Trophoblast cell (in vitro differentiated cells and primary cell): ENCODE data around the gene KIF13A. TPM values are rescaled to one million over a fixed set of nuclear protein-coding genes. Genes with fewer than 3 reads are reported as not detected.

Experiments
- DNase-seq, 2 donors: peaks; one replicate each; pipeline ENCODE4 v3.0.0-alpha.2; 2016
- H2AFZ ChIP-seq: 2 replicates; pipeline ENCODE4 v1.6.1; 2013; ENCODE audit warnings: low read length, moderate library complexity, mild to moderate bottlenecking; ENCODE audit not compliant: insufficient read depth, poor library complexity
- H2AK5ac ChIP-seq: 2 replicates; pipeline ENCODE4 v1.6.1; 2013; ENCODE audit warnings: mild to moderate bottlenecking, low read length
- H2BK120ac ChIP-seq: 2 replicates; pipeline ENCODE4 v1.6.1; 2013; ENCODE audit warnings: low read length, mild to moderate bottlenecking, moderate library complexity; ENCODE audit not compliant: insufficient read depth, poor library complexity
- H2BK12ac ChIP-seq: 2 replicates; pipeline ENCODE4 v1.6.1; 2013; ENCODE audit warnings: mild to moderate bottlenecking, low read length, moderate library complexity
- H2BK5ac ChIP-seq: 2 replicates; pipeline ENCODE4 v1.6.1; 2013; ENCODE audit warnings: low read length, low read depth, moderate library complexity, mild to moderate bottlenecking; ENCODE audit not compliant: poor library complexity
- H3K14ac ChIP-seq: 2 replicates; pipeline ENCODE4 v1.6.1; 2013; ENCODE audit warnings: mild to moderate bottlenecking, low read length
- H3K18ac ChIP-seq: 2 replicates; pipeline ENCODE4 v1.6.1; 2013; ENCODE audit warnings: mild to moderate bottlenecking, low read length
- H3K23ac ChIP-seq: 2 replicates; pipeline ENCODE4 v1.6.1; 2013; ENCODE audit warnings: low read length
- H3K27ac ChIP-seq: 2 replicates; pipeline ENCODE4 v1.5.1; 2013; ENCODE audit warnings: low read depth, mild to moderate bottlenecking, inconsistent platforms, low read length, moderate library complexity
- H3K27me3 ChIP-seq: 2 replicates; pipeline ENCODE4 v1.6.1; 2013; ENCODE audit warnings: inconsistent platforms, mild to moderate bottlenecking, low read length, moderate library complexity; ENCODE audit not compliant: insufficient read depth
- H3K36me3 ChIP-seq, 2 experiments: 1 replicate in 1 of 2; 2 replicates in 1 of 2; pipeline ENCODE4 v1.6.1; 2013; ENCODE audit warnings: low read length in 2 of 2, mild to moderate bottlenecking in 2 of 2, moderate library complexity in 1 of 2; ENCODE audit not compliant: insufficient read depth in 2 of 2, control insufficient read depth in 1 of 2
- H3K4ac ChIP-seq: 2 replicates; pipeline ENCODE4 v1.6.1; 2013; ENCODE audit warnings: low read depth, mild to moderate bottlenecking, low read length, moderate library complexity
- H3K4me1 ChIP-seq, 2 experiments: 1 replicate in 1 of 2; 2 replicates in 1 of 2; pipeline ENCODE4 v1.6.1; 2013; ENCODE audit warnings: low read length in 2 of 2, mild to moderate bottlenecking in 2 of 2, moderate library complexity in 1 of 2; ENCODE audit not compliant: insufficient read depth in 2 of 2, control insufficient read depth in 1 of 2
- H3K4me2 ChIP-seq: 2 replicates; pipeline ENCODE4 v1.6.1; 2013; ENCODE audit warnings: inconsistent platforms, mild to moderate bottlenecking, low read length, moderate library complexity
- H3K4me3 ChIP-seq: 2 replicates; pipeline ENCODE4 v1.5.1; 2013; ENCODE audit warnings: mild to moderate bottlenecking, low read depth, low read length, inconsistent platforms
- H3K79me1 ChIP-seq: one replicate; pipeline ENCODE4 v1.6.1; 2013; ENCODE audit warnings: low read length
- H3K79me2 ChIP-seq: 2 replicates; pipeline ENCODE4 v1.6.1; 2013; ENCODE audit warnings: low read length, mild to moderate bottlenecking; ENCODE audit not compliant: control insufficient read depth, insufficient read depth, poor library complexity
- H3K9ac ChIP-seq: 2 replicates; pipeline ENCODE4 v1.6.1; 2013; ENCODE audit warnings: mild to moderate bottlenecking, low read length
- H3K9me3 ChIP-seq: 2 replicates; pipeline ENCODE4 v1.6.1; 2013; ENCODE audit warnings: low read depth, mild to moderate bottlenecking, control low read depth, inconsistent platforms, low read length; ENCODE audit not compliant: insufficient read depth
- H4K12ac ChIP-seq: 2 replicates; pipeline ENCODE4 v1.6.1; 2013; ENCODE audit warnings: low read depth, mild to moderate bottlenecking, low read length, moderate library complexity
- H4K8ac ChIP-seq: 2 replicates; pipeline ENCODE4 v1.6.1; 2013; ENCODE audit warnings: low read depth, mild to moderate bottlenecking, low read length, moderate library complexity
- H4K91ac ChIP-seq: one replicate; pipeline ENCODE4 v1.6.1; 2013; ENCODE audit warnings: low read depth, mild to moderate bottlenecking, low read length, moderate library complexity
- WGBS: extraction: QIAGEN DNeasy Blood & Tissue Kit; methylation state at CpG from one replicate; pipeline ENCODE4 v1.1.7; 2013; ENCODE audit warnings: missing lambda C conversion rate; ENCODE audit not compliant: insufficient read length, insufficient coverage; ENCODE audit errors: extremely low coverage; 5-methylcytosine and 5-hydroxymethylcytosine counted together
- polyA plus RNA-seq: library from polyadenylated mRNA; stranded (reverse); fragments of 200-250 nt; gene quantifications from 2 replicates; pipeline ENCODE4 v1.2.3, GENCODE V29; 2013

Gene KIF13A
- polyA plus RNA-seq = 53.4 and 54.2 TPM in 2 replicates

DNA sequence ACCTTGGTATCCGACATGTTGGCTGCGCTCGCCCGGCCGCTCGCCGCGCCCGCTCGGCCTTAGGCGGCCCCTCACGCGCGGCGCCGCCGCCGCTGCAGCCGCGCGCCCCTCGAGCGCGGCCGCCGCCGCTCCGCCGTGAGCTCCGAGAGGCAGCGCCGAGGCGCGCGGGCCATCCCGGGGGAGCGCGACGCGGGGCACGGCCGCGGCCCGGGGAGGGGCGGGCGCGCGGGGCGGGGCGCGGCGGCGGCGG lies at the start of gene KIF13A:
Gene KIF13A (minus strand): TSS at position 189 of the 250 bp plus-strand sequence. CDS start 172 bp downstream, at position 17.
- Histone ChIP-seq H2BK12ac (peak within 1 kb of the TSS; percentile 47), H4K12ac (peak within 1 kb of the TSS; percentile 97), H2AFZ (peak within 1 kb of the TSS; percentile 96), H2AK5ac (peak within 1 kb of the TSS; percentile 72), H3K27me3 (no peaks in the 10 kb centered on the region), H2BK120ac (peak within 1 kb of the TSS; percentile 96), H3K4me2 (peak within 1 kb of the TSS; percentile 75), H3K4me1 (peaks cover 4 to 5% of the 10 kb centered on the region in 2 experiments), H3K23ac (no peak within 1 kb of the TSS), H3K4me3 (peak within 1 kb of the TSS; percentile 82), H4K8ac (peak within 1 kb of the TSS; percentile 97), H3K79me2 (peaks cover 10% of the 10 kb centered on the region), H3K9me3 (no peaks in the 10 kb centered on the region), H3K4ac (peak within 1 kb of the TSS; percentile 98), H3K36me3 (peaks cover 4 to 6% of the 10 kb centered on the region in 2 experiments), H3K27ac (peak within 1 kb of the TSS; percentile 95), H3K14ac (peak within 1 kb of the TSS; percentile 96), H3K18ac (peak within 1 kb of the TSS; percentile 99), H3K9ac (peak within 1 kb of the TSS; percentile 90), H2BK5ac (peak within 1 kb of the TSS; percentile 89), H3K79me1 (peaks cover 13% of the 10 kb centered on the region), H4K91ac (peak within 1 kb of the TSS; percentile 98)
- WGBS = no CpG with 5 or more reads among the region's 54 CpGs
- DNase-seq = no peak

DNA sequence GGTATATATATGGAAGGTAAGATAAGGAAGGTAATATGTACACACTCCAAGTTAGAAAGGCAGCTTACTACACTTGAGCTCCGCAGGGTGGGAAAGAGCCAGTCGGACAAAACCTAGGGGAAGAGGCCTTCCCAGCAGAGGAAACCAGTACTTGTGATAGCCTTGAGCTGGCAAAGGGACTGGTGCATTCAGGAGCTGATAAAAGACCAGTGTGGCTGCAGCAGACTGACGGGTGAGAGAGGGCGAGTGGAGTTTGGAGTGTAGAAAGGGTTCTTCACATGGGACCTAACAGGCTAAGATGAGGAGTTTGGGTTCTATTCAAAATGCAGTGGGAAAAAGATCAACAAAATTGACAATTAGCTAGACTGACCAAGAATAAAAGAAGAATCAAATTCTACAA lies 49.3 kb upstream of the KIF13A start:
- H2AFZ ChIP-seq = no peak overlapping the region
- H3K79me1 ChIP-seq = no peaks in the 10 kb centered on the region
- no peak overlapping the region for H3K4me2 ChIP-seq
- no peak overlapping the region for H3K9ac ChIP-seq
- H3K27ac ChIP-seq = no peak overlapping the region
- no peak overlapping the region for H4K91ac ChIP-seq
- no peaks in the 10 kb centered on the region for H3K4me1 ChIP-seq
- no peak overlapping the region for H2BK120ac ChIP-seq
- no peaks in the 10 kb centered on the region for H3K27me3 ChIP-seq
- H3K23ac ChIP-seq = no peak overlapping the region
- no peaks in the 10 kb centered on the region for H3K79me2 ChIP-seq
- no peak overlapping the region for H4K8ac ChIP-seq
- no peak overlapping the region for H3K14ac ChIP-seq
- H3K18ac ChIP-seq = no peak overlapping the region
- no peak overlapping the region for H2BK12ac ChIP-seq
- no CpG with 5 or more reads among the region's 4 CpGs for WGBS
- no peak overlapping the region for H4K12ac ChIP-seq
- no peaks in the 10 kb centered on the region for H3K36me3 ChIP-seq
- no peak overlapping the region for H2AK5ac ChIP-seq
- H3K4ac ChIP-seq = no peak overlapping the region
- no peak overlapping the region for H3K4me3 ChIP-seq
- DNase-seq = no peak
- no peaks in the 10 kb centered on the region for H3K9me3 ChIP-seq
- H2BK5ac ChIP-seq = no peak overlapping the region

DNA sequence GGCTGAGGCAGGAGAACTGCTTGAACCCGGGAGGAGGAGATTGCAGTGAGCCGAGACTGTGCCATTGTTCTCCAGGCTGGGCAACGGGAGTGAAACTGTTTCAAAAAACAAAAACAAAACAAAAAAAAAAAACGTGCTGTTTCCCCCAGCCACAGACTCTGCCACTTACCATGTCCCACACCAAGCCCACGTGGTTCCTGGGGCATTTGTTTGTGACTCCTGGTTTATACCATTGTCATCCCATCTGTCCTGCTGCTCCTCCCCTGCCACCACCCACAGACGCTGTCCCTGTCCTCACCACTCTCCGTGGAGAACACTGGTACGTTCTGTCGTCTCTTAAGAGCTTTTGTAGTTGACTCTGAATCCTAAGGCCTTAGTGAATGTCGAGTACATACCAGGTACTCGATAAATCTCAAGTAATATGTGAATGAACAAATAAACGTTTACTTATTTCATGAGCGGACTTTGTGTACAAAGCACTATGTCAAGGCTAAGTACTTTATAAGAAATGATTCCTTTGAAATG lies 48.0 kb upstream of the KIF13A start:
- WGBS = no CpG with 5 or more reads among the region's 13 CpGs
- H4K8ac ChIP-seq = no peak overlapping the region
- no peak overlapping the region for H4K91ac ChIP-seq
- DNase-seq = no peak
- H3K79me2 ChIP-seq = no peaks in the 10 kb centered on the region
- H3K9me3 ChIP-seq = no peaks in the 10 kb centered on the region
- no peak overlapping the region for H2AK5ac ChIP-seq
- no peak overlapping the region for H3K4me2 ChIP-seq
- H2BK12ac ChIP-seq = no peak overlapping the region
- no peaks in the 10 kb centered on the region for H3K79me1 ChIP-seq
- no peak overlapping the region for H3K4me3 ChIP-seq
- no peak overlapping the region for H2AFZ ChIP-seq
- H3K4ac ChIP-seq = no peak overlapping the region
- H3K18ac ChIP-seq = no peak overlapping the region
- no peaks in the 10 kb centered on the region for H3K36me3 ChIP-seq
- no peak overlapping the region for H3K27ac ChIP-seq
- H3K4me1 ChIP-seq = no peaks in the 10 kb centered on the region
- no peak overlapping the region for H2BK5ac ChIP-seq
- H3K23ac ChIP-seq = no peak overlapping the region
- H3K14ac ChIP-seq = no peak overlapping the region
- H2BK120ac ChIP-seq = no peak overlapping the region
- H3K27me3 ChIP-seq = no peaks in the 10 kb centered on the region
- no peak overlapping the region for H3K9ac ChIP-seq
- H4K12ac ChIP-seq = no peak overlapping the region

DNA sequence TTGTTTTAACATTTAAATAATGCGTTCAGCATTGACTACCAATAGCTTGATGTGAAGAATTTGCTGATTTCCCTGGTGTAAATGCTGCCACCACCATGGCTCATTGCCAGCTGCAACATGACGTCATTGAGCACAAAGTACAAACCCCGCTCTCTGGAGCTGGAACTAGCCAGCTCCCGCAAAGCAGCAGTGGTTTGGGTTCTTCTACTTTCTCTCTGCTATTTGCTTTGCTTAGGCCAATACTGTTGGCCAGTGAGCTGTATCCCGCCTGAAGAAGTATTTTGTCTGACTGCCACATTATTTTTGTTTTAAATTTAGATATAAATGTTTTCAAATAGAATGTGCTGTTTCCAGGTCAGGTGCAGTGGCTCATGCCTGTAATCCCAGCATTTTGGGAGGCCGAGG lies 47.4 kb upstream of the KIF13A start:
- H2AFZ ChIP-seq = no peak overlapping the region
- H3K79me2 ChIP-seq = no peaks in the 10 kb centered on the region
- H3K79me1 ChIP-seq = no peaks in the 10 kb centered on the region
- H4K12ac ChIP-seq = no peak overlapping the region
- no peak for DNase-seq
- H4K91ac ChIP-seq = no peak overlapping the region
- H3K4me1 ChIP-seq = no peaks in the 10 kb centered on the region
- H3K27me3 ChIP-seq = no peaks in the 10 kb centered on the region
- H3K4me2 ChIP-seq = no peak overlapping the region
- no peak overlapping the region for H3K18ac ChIP-seq
- H4K8ac ChIP-seq = no peak overlapping the region
- no peaks in the 10 kb centered on the region for H3K36me3 ChIP-seq
- no peak overlapping the region for H3K4ac ChIP-seq
- H2AK5ac ChIP-seq = no peak overlapping the region
- H3K9ac ChIP-seq = no peak overlapping the region
- no peak overlapping the region for H3K27ac ChIP-seq
- H3K14ac ChIP-seq = no peak overlapping the region
- H2BK5ac ChIP-seq = no peak overlapping the region
- no peak overlapping the region for H2BK12ac ChIP-seq
- no peak overlapping the region for H2BK120ac ChIP-seq
- no peaks in the 10 kb centered on the region for H3K9me3 ChIP-seq
- H3K23ac ChIP-seq = no peak overlapping the region
- WGBS = no CpG with 5 or more reads among the region's 6 CpGs
- H3K4me3 ChIP-seq = no peak overlapping the region
